GM18858 (cell line): ENCODE data around the gene HDHD5.

Source experiments
- ATAC-seq: cut with Tn5 transposase; IDR thresholded peaks from one replicate; pipeline ENCODE4 v1.9.1; 2021; ENCODE audit not compliant: unreplicated experiment

HDHD5 gene

DNA sequence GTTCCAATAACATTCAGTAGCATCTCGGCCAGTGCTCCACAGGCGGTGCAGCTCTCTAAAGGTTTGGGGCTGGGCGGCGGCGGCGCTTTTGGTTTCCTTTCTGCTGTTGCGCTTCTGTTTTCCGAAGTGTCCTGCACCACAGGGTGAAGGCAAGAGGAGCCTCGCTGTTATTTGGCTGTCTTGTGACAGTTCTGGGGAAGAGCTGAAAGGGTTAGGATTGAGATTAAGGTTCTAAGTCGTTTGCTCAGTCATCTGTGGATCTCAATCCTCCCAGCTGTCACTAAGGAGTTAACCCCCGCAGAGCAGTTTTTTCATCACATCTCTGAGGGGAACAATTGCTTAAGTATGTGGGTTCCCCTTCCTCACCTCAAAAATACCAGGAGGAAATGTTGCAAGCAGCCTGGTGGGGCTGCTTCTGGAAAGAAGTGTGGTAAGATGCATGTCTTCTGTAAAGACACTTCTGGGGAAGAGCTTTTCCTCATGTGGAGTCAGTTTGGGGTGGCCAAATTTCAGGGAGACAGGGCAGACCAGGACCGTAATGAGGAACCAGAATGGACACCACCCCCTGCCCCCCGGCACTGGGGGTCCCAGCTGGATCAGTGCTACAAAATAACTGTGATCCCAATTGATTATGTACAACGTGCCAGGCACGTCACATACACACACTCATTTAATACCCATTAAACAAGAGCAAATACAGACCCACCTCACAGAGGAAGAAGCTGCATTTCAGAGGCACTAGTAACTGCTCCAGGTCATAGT lies 52.1 kb downstream of the HDHD5 start:
- ATAC-seq: no peak

- ATAC-seq: no peak
Observed at GRCh38 chr22:17106161-17106784, 52.8 kb downstream of the HDHD5 start.

DNA sequence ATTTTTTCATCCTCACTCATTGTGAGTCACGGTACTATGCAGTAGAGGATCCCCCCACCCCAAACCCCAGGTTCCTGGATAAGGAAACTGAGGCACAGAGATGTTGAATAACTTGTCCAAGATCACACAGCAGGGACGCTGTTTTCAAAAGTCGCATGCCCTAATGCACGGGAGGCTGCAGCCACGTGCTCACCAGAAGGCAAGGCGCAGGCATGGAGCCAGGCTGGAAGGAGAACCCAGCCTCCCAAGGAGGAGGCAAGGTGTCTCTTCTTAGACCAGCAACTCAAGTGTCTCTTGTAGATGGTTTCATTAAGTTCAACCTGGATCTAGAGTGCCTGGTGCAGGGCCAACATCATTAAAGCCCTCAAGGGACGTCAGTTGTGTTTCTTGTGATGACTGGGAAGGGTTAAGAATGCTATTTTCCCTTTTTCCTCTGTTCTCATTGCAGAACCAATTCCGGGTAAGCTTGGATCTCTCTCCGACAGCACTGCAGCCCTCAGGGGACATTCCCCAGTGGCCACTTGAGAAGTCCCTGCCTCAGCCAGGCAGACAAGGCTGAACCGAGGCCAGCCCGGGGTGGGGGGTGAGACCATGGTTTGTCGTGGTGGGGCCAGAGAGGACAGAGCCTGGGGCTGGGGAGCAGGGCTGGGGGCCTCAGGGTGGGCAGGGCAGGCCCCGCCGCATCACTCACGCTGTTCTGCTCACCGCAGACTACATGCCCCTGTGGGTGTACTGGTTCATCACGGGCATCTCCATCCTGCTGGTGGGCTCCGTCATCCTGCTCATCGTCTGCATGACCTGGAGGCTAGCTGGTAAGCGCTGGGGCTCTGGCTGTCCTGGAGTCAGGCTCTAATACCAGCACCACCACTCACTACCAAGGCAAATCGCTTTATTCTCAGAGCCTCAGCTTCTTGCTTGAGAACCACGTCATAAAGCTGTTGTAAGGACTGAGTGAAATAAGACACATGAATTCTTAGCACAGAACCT lies 53.6 kb downstream of the HDHD5 start:
- no peak for ATAC-seq

GRCh38 chr22:17104336-17104935 lies 54.6 kb downstream of the HDHD5 start:
- ATAC-seq: no peak

GRCh38 chr22:17103351-17103750 lies 55.7 kb downstream of the HDHD5 start:
- ATAC-seq: no peak

DNA sequence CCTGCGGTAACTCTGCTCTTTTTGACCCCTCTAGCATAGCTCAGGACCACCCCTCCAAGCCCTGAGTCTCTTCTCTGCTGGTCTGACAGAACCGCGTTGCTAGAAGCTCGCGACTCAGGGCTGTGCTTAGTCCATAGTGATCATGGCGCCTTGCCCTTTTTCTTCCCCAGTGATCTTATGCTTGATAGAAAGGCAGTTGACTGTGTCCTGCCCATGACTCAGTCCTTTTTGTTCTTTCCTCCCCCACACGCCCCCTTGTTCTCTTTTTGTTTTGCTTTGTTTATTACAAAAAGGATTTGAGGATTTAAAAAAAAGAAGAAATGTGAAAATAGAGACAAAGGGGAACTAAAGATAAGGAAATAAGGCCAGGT lies 56.8 kb downstream of the HDHD5 start:
- ATAC-seq: no peak

- no peak for ATAC-seq
Observed at GRCh38 chr22:17101475-17102296, 57.4 kb downstream of the HDHD5 start.

DNA sequence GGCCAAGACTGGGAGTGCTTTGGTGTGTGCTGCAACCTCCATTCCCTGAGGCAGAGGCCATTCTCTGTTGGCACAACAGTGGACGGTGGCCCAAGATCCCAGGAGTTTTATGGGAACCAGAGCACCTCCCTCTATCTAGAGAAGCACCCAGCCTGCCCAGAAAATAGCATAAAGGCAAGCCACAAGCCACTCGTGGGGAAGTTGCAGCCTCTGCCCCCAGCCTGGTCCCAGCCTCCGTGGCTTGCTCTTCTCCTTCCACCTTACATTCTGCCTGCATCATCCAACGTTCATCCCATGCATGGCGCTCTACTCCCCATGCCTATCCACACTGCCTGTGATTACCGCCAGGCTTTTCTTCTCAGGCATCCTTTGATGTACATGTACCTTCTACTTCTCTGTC lies 58.5 kb downstream of the HDHD5 start:
- no peak for ATAC-seq

- no peak for ATAC-seq
Observed at GRCh38 chr22:17098379-17098819, 60.7 kb downstream of the HDHD5 start.

DNA sequence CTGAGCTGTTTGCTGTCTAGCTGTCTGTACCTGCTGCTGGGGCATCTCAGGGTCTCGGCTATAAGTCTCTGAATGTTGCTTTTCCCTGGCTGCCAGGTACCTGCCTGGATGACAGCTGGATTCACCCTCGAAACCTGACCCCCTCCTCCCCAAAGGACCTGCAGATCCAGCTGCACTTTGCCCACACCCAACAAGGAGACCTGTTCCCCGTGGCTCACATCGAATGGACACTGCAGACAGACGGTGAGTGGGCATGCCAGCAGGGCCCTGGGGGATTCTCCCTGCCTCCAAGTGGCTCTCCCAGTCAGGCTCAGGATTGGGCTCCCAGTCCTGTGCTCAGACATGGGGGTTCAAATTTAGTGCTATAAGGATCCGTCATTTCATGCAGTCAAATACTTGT lies 61.4 kb downstream of the HDHD5 start:
- ATAC-seq: no peak

GRCh38 chr22:17097062-17097461 lies 62.0 kb downstream of the HDHD5 start:
- no peak for ATAC-seq

DNA sequence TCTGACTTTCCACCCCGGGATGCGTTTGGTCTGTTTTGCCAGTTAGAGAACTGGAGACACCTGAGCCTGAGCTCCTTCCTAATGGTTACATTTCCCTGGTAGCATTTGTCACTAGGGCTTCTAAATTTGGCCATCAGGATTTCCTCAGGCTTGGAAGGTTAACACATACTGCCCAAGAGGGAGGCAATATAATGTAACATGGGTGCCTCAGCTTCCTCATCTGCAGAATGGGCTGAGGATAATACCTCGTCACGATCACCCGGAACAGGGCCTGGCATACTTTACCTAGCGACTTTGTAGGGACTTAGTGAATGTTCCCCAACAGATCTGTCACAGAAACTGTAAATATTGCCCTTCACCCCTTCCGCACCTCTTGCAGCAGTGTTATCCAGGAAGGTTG lies 63.0 kb downstream of the HDHD5 start:
- ATAC-seq: no peak

DNA sequence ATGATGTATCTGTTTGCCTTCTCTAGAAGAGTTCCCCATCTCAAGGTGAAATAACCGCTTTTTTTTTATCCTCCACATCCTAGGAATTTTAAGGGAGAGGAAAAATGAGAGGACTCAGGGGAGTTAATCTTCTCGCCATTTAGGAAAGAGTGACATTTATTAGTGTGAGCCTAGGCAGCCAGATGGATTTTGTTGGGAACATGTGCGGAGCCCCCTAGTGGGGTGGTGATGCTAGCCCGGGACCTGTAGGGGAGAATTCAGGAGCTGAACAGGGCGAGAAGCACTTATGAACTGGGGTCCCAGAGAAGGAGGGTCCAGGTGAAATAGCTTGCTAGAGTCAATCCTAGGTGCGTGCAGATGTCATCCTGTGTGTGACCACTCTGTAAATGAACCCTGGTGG lies 63.5 kb downstream of the HDHD5 start:
- no peak for ATAC-seq

- no peak for ATAC-seq
Observed at GRCh38 chr22:17093081-17093480, 66.0 kb downstream of the HDHD5 start.

DNA sequence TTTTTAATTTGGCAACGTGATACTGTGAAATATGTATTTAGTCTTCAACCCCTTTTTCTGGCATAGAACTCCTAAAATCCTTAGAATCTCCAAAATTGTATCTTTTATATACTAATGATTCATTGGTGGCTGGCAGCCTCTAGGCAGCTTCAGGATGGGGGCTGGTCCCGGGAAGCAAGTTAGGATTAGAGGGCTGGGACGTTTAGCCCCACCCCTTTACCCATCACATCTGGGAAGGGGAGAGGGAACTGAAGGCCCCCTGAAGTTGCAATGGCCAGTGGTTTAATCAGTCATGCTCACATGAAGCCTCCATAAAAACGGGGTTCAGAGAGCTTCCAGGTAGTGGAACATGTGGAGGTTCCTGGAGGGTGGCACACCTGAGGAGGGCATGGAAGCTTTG lies 67.2 kb downstream of the HDHD5 start:
- no peak for ATAC-seq

DNA sequence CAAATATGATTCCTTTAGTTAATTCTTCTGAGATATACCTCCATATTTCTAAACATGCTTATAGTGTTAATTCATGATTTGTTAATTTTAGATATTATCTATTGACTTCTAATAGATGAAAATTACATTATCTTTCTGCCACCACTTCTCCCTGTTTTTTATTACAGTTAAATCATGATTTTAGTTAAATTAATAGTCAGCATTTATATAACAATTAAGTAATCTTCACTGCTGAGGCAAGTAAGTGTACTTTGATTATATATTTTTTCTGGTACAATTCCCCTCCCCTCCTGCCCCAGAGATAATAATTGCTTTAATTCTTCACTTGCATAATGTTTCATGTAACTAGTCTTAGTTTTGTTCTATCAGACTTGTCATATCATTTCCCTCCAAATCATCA lies 68.5 kb downstream of the HDHD5 start:
- no peak for ATAC-seq
